H1 (cell line): ENCODE results near the gene TIMM22. TPM values are rescaled to one million over a fixed set of nuclear protein-coding genes. Genes with fewer than 3 reads are reported as not detected.

Experiments
- BACH1 ChIP-seq: IDR thresholded peaks from 2 replicates; pipeline ENCODE4 v1.6.1; 2012; ENCODE audit warnings: low read length, improper control_type of control experiment
- BCL11A ChIP-seq, 2 experiments: IDR thresholded peaks; one replicate each; pipeline ENCODE4 v1.6.1; 2011; ENCODE audit warnings: low read depth in 2 of 2, low read length in 2 of 2, mild to moderate bottlenecking in 2 of 2
- GABPA ChIP-seq: IDR thresholded peaks from 2 replicates; pipeline ENCODE4 v1.6.1; 2011; ENCODE audit warnings: mild to moderate bottlenecking, low read length, moderate library complexity, borderline replicate concordance; ENCODE audit not compliant: insufficient read depth
- HDAC2 ChIP-seq, 2 experiments: fragments of 300-600 bp in 1 of 2; sonication (generic) in 1 of 2; IDR thresholded peaks; 2 replicates each; pipeline ENCODE4 v1.6.1; 2011 to 2012; ENCODE audit warnings: low read depth in 2 of 2, low read length in 2 of 2, mild to moderate bottlenecking in 2 of 2, moderate library complexity in 2 of 2, borderline replicate concordance in 1 of 2, inconsistent platforms in 1 of 2
- JUN ChIP-seq: IDR thresholded peaks from 2 replicates; pipeline ENCODE4 v1.6.1; 2011; ENCODE audit warnings: low read depth, mild to moderate bottlenecking, improper control_type of control experiment, low read length
- JUND ChIP-seq: IDR thresholded peaks from 2 replicates; pipeline ENCODE4 v1.6.1; 2011; ENCODE audit warnings: mild to moderate bottlenecking, improper control_type of control experiment, low read length
- KDM4A ChIP-seq: IDR thresholded peaks from one replicate; pipeline ENCODE4 v1.7.1; 2012; ENCODE audit warnings: low read depth, mild to moderate bottlenecking, moderate library complexity, low read length, inconsistent platforms; ENCODE audit not compliant: severe bottlenecking
- POLR2A ChIP-seq, 2 experiments: IDR thresholded peaks; 1 replicate in 1 of 2; 2 replicates in 1 of 2; pipeline ENCODE4 v1.6.1; 2011; ENCODE audit warnings: low read depth in 2 of 2, low read length in 2 of 2, mild to moderate bottlenecking in 2 of 2; ENCODE audit errors: control extremely low read depth in 1 of 2
- POLR2AphosphoS5 ChIP-seq: IDR thresholded peaks from 2 replicates; pipeline ENCODE4 v1.6.1; 2011; ENCODE audit warnings: low read depth, low read length
- RFX5 ChIP-seq: IDR thresholded peaks from 2 replicates; pipeline ENCODE4 v1.6.1; 2011; ENCODE audit warnings: low read depth, low read length, improper control_type of control experiment, borderline replicate concordance
- RXRA ChIP-seq: IDR thresholded peaks from 2 replicates; pipeline ENCODE4 v1.6.1; 2011; ENCODE audit warnings: low read depth, mild to moderate bottlenecking, low read length, moderate library complexity; ENCODE audit not compliant: insufficient read depth
- SAP30 ChIP-seq: fragments of 300-600 bp; sonication (generic); IDR thresholded peaks from 2 replicates; pipeline ENCODE4 v1.7.1; 2012; ENCODE audit warnings: low read length, moderate library complexity, mild to moderate bottlenecking, inconsistent platforms; ENCODE audit not compliant: insufficient read depth, insufficient replicate concordance
- SIRT6 ChIP-seq: IDR thresholded peaks from one replicate; pipeline ENCODE4 v1.7.1; 2012; ENCODE audit warnings: low read length, inconsistent platforms
- SIX5 ChIP-seq: IDR thresholded peaks from 2 replicates; pipeline ENCODE4 v1.6.1; 2011; ENCODE audit warnings: mild to moderate bottlenecking, low read depth, low read length
- SP1 ChIP-seq: IDR thresholded peaks from 2 replicates; pipeline ENCODE4 v1.6.1; 2011; ENCODE audit warnings: low read depth, low read length
- SP2 ChIP-seq: IDR thresholded peaks from 2 replicates; pipeline ENCODE4 v1.6.1; 2012; ENCODE audit warnings: mild to moderate bottlenecking, low read length, inconsistent platforms
- SP4 ChIP-seq: IDR thresholded peaks from 2 replicates; pipeline ENCODE4 v1.6.1; 2012; ENCODE audit warnings: low read length, inconsistent platforms
- SRF ChIP-seq: IDR thresholded peaks from 2 replicates; pipeline ENCODE4 v1.6.1; 2011; ENCODE audit warnings: mild to moderate bottlenecking, low read depth, low read length, moderate library complexity
- TAF1 ChIP-seq: IDR thresholded peaks from 2 replicates; pipeline ENCODE4 v1.6.1; 2011; ENCODE audit warnings: mild to moderate bottlenecking, low read depth, low read length
- TCF12 ChIP-seq: IDR thresholded peaks from 2 replicates; pipeline ENCODE4 v1.6.1; 2011; ENCODE audit warnings: low read depth, mild to moderate bottlenecking, low read length
- TEAD4 ChIP-seq: IDR thresholded peaks from 2 replicates; pipeline ENCODE4 v1.6.1; 2012; ENCODE audit warnings: low read depth, low read length, inconsistent platforms, mixed read lengths
- YY1 ChIP-seq: IDR thresholded peaks from 2 replicates; pipeline ENCODE4 v1.6.1; 2011; ENCODE audit warnings: low read depth, mild to moderate bottlenecking, low read length
- ZNF274 ChIP-seq: IDR thresholded peaks from 2 replicates; pipeline ENCODE4 v1.7.0; 2012; ENCODE audit warnings: low read length, borderline replicate concordance; ENCODE audit errors: extremely low read depth
- polyA plus RNA-seq, 7 experiments: library from polyadenylated mRNA; depleted of rRNA in 3 of 7; stranded (reverse) in 5 of 7; unstranded in 2 of 7; fragments of >200 nt in 5 of 7; fragments of 200-250 nt in 2 of 7; gene quantifications; 1 replicate in 5 of 7; 2 replicates in 1 of 7; 4 replicates in 1 of 7; pipeline versions ENCODE4 v1.2.1 to v1.2.3, GENCODE V29; 2011 to 2013; ENCODE audit warnings: missing spikeins in 2 of 7, mixed read lengths in 2 of 7
- total RNA-seq: library from RNA; stranded (reverse); fragmentation: NEBNext Ultra II Directional; extraction: Animal tissue kit (Norgen Biotek cat#: 25700); gene quantifications from 2 replicates; pipeline ENCODE4 v1.2.1, GENCODE V29; 2021
- TF ChIP-seq, protein P1 (sequence below): IDR thresholded peaks from 2 replicates; pipeline ENCODE4 v1.6.1; 2011; ENCODE audit warnings: low read length, improper control_type of control experiment

Gene TIMM22
- total and polyA plus RNA-seq, 2 of the 8 experiments (the other 6 are each of a cell fraction or from before 2014, with no cell fraction given), result 13.8 to 17.4 TPM

DNA sequence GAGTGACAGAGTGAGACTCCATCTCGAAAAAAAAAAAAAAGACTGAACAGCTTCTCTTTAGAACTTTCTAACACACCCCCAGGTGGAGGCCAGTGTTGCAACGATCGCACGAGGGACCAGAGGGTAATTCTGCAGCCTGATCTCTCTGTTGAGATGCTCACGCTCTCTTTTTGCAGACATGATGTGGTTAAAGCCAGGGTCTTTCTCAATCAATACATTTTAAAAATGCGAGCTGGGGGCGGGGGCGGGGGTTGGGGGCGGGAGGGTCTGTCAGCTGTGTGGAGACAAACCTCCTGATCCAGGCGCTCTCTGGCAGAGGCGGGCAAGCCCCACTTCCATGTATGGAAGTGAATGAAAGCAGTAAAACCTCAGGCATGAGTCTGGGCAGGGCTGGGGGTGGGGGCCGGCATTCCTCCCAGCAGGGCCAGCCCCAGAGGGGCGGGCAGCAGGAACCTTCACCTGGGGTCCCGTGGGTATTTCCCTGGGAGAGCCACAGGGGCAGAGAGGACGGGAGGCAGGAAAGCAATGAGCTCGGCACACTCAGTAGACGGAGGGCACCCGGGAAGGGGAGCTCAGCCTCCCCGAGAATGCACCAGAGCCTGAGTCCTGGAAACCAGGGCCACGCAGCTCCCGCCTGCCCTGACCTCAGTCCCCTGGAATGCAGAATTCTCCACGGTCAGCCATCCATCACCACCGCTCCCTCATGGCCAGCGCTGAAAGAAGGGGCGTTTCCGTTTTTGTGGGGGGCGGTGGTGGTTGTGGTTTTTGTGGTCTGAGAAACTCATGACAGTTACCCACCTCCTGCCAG lies 45.4 kb upstream of the TIMM22 start (continued):
- TF ChIP-seq HDAC2 (IDR thresholded peaks at IDR 0.05; ENCODE audit: borderline replicate concordance in 1 of 2, low read depth in 2 of 2, low read length in 2 of 2), result no peak
- TF ChIP-seq SRF, result peak; percentile 89
- TF ChIP-seq RFX5, result no peak
- peak; percentile 61 for TF ChIP-seq TAF1
- TF ChIP-seq SP4, result no peak
- TF ChIP-seq, protein P1, sequence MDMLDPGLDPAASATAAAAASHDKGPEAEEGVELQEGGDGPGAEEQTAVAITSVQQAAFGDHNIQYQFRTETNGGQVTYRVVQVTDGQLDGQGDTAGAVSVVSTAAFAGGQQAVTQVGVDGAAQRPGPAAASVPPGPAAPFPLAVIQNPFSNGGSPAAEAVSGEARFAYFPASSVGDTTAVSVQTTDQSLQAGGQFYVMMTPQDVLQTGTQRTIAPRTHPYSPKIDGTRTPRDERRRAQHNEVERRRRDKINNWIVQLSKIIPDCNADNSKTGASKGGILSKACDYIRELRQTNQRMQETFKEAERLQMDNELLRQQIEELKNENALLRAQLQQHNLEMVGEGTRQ, result no peak
- TF ChIP-seq BACH1, result no peak
- no peak for TF ChIP-seq YY1
- TF ChIP-seq KDM4A, result no peak
- peak in 1 of 2 experiments; percentile 79; a peak in 1 of 3 replicates for TF ChIP-seq POLR2A (IDR thresholded peaks at IDR 0.05; ENCODE audit: control extremely low read depth in 1 of 2, low read depth in 2 of 2, low read length in 2 of 2)
- TF ChIP-seq TCF12, result no peak
- no peak for TF ChIP-seq SP2
- TF ChIP-seq GABPA, result no peak
- no peak for TF ChIP-seq BCL11A (IDR thresholded peaks at IDR 0.05; ENCODE audit: low read depth in 2 of 2, low read length in 2 of 2)
- TF ChIP-seq SAP30, result no peak
- TF ChIP-seq SIRT6, result no peak
- TF ChIP-seq SIX5, result no peak
- TF ChIP-seq TEAD4, result peak; percentile 93
- TF ChIP-seq RXRA, result 0 out of 2 replicates have a peak, but pooled peaks have one; percentile 9
- peak; percentile 86; the same call in 1 of the 2 replicates for TF ChIP-seq JUND
- TF ChIP-seq POLR2AphosphoS5, result peak; percentile 49
- no peak for TF ChIP-seq ZNF274
- TF ChIP-seq JUN, result peak; percentile 75; the same call in 1 of the 2 replicates
- TF ChIP-seq SP1, result no peak
